ENCODE data around the gene UBXN4.

DNA sequence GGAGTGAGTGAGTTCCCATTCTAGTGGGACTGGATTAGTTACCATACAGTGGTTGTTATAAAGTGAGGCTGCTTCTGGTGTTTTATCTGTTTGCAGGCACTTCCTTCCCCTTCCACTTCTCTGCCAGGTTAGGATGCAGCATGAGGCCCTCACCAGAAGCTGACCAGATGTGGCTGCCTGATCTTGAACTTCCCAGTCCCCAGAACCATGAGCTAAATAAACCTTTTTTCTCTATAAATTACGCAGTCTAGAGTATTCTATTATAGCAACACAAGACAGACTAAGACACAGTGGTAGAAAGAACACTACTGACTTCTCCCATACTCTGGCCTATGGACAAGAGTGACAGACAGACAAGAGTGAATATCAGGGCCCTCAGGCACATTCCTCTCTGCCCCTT, 81.2 kb downstream of the UBXN4 start:
- TF ChIP-seq POLR2AphosphoS5 (IDR thresholded peaks at IDR 0.05; ENCODE audit: insufficient read depth, low read depth, low read length): no peak
- TF ChIP-seq, protein P1, sequence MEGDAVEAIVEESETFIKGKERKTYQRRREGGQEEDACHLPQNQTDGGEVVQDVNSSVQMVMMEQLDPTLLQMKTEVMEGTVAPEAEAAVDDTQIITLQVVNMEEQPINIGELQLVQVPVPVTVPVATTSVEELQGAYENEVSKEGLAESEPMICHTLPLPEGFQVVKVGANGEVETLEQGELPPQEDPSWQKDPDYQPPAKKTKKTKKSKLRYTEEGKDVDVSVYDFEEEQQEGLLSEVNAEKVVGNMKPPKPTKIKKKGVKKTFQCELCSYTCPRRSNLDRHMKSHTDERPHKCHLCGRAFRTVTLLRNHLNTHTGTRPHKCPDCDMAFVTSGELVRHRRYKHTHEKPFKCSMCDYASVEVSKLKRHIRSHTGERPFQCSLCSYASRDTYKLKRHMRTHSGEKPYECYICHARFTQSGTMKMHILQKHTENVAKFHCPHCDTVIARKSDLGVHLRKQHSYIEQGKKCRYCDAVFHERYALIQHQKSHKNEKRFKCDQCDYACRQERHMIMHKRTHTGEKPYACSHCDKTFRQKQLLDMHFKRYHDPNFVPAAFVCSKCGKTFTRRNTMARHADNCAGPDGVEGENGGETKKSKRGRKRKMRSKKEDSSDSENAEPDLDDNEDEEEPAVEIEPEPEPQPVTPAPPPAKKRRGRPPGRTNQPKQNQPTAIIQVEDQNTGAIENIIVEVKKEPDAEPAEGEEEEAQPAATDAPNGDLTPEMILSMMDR (IDR thresholded peaks at IDR 0.05; ENCODE audit: extremely low read depth in 1 of 2, insufficient read depth in 1 of 2, low read depth in 1 of 2, low read length in 2 of 2): no peak

Measured in endothelial cell of umbilical vein (primary cell).